Measurements from ENCODE around the gene PTCHD1.

PTCHD1 gene

GRCh38 chrX:23394421-23394820 lies 59.8 kb downstream of the PTCHD1 start:
- no peak for DNase-seq (ENCODE audit: low read depth in 2 of 3, low spot score in 1 of 3)

DNA sequence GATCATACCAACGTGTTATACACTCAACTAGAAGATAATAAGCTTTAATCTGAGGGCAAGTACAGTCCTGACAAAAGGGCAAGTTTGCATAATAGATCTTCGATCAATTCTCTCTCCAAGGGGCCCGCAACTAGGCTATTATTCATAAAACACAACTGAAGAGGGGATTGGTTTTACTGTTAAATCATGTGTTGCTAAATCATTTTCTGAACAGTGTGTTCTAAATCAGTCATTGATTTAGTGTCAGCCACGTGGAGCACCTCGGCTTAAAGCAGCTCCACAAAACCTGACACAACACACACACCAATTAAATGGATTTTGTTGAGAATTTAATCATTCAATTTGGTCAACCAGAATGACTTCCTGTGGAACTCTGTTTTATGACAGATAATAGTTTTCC lies 61.6 kb downstream of the PTCHD1 start:
- DNase-seq (ENCODE audit: low read depth in 2 of 3, low spot score in 1 of 3), result no peak

DNA sequence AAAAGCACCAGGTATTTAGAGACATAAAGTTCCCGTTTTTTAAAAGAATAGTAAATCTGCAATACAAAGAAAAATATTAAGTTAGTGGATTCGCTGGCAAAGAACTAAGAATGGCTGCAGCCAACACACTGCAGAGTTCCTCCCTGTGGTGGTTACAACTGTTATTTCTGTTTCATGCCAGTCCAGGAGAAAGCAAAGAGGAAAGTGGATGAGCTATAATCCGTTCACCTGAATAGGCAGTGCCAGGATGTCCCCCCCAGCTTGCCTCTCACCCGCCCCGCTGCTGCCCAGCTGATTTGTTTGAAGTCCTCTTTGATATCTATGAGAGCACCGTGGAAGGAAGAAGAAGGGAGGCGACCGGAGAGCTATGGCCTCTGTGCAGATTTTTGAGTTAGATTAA lies 63.9 kb downstream of the PTCHD1 start:
- no peak for DNase-seq (ENCODE audit: low read depth in 2 of 3, low spot score in 1 of 3)

- no peak for DNase-seq (ENCODE audit: low read depth in 2 of 3, low spot score in 1 of 3)
Observed at GRCh38 chrX:23403849-23404248, 69.2 kb downstream of the PTCHD1 start.

DNA sequence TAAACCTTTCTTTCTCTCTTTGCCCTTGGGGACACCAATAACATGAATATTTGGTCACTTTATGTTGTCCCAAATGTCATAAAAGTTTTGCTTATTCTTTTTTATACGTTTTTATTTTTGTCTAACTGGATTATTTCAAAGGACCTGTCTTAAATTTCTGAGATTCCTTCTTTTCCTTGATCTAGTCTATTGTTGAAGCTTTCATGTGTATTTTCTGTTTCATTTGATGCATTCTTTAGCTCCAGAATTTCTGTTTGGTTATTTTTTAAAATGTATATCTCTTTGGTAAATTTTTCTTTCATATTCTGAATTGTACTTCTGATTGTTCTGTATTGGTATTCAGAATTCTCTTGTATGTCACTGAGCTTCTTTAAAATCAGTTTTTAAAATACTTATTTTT lies 88.3 kb downstream of the PTCHD1 start:
- no peak for DNase-seq (ENCODE audit: low read depth in 2 of 3, low spot score in 1 of 3)

GRCh38 chrX:23434356-23434884 lies 99.8 kb downstream of the PTCHD1 start:
- DNase-seq (ENCODE audit: low read depth in 2 of 3, low spot score in 1 of 3), result no peak

DNA sequence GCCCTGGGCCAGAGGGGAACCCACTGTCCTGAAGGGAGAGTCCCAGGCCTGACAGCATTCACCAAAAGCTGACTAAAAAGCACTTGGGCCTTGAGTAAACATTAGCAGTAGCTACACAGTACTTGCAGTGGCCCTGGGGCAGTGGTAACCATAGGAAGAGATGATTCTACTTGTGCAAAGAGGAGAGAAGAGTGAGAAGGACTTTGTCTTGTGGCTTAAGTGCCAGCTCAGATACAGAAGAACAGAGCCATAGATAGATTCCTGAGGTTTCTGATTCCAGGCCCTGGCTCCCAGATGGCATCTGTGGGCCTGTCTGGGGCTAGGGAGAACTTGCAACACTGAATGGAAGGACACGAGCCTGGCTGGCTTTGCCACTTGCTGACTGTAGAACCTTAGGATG lies 100.5 kb downstream of the PTCHD1 start:
- DNase-seq (ENCODE audit: low read depth in 2 of 3, low spot score in 1 of 3), result no peak

DNA sequence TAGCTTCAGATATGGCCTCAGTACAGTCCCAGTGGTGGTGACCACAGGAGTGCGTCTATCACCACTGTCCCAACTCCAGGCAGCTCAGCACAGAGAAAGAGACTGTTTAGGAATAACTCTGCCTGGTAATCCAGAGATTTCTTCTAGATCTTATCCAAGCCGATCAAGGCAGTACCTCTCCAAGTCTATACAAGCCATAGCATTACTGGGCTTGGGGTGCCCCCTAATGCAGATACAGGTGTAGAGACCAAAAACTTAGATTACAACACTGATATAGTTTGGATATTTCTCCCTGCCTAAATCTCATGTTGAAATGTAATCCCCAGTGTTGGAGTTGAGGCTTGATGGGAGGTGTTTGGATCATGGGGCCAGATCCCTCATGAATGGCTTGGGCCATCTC lies 100.9 kb downstream of the PTCHD1 start:
- DNase-seq (ENCODE audit: low read depth in 2 of 3, low spot score in 1 of 3), result no peak

DNA sequence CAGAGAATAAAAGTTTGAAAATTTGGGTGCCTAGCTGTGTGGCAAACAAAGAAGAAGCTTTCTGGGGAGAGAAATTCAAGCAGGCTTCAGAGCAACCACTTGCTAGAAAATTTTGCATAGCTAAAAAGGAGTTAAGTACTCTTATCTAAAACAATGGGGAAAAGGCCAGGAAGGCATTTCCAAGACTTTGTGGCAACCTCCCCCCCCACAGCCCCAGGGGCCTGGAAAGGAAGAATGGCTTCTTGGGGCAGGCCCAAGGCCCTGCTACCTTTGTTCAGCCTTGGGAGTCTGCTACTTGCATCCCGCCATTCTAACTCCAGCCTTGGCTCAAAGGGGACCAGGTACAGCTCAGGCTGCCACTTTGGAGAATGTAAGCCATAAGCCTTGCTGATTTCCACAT lies 102.2 kb downstream of the PTCHD1 start:
- DNase-seq (ENCODE audit: low read depth in 2 of 3, low spot score in 1 of 3), result no peak

- no peak for DNase-seq (ENCODE audit: low read depth in 2 of 3, low spot score in 1 of 3)
Observed at GRCh38 chrX:23451266-23451665, 116.6 kb downstream of the PTCHD1 start.
